MCF 10A (cell line): ENCODE data around the gene TTC4. TPM values are rescaled to one million over a fixed set of nuclear protein-coding genes. Genes with fewer than 3 reads are reported as not detected.

Experiments used
- BruUV-seq: library from RNA; stranded (reverse); fragments of 400-500 nt; replicated peaks from 2 replicates; lab custom pipeline; 2021; lab: Mats Ljungman, UMichigan
- CTCF ChIA-PET: fragments of 300-600 bp; sonication (Branson Sonifier 250); formaldehyde crosslinking; extraction: SDS; loops from one replicate; lab custom pipeline; 2021; ENCODE audit warnings: antibody characterized with exemption, inconsistent platforms; lab: Yijun Ruan, JAX
- POLR2A ChIA-PET: fragments of 300-600, 350-650 bp; sonication (Branson Sonifier 250); formaldehyde crosslinking; extraction: SDS; loops from one replicate; lab custom pipeline; 2020; ENCODE audit warnings: antibody characterized with exemption, inconsistent platforms; lab: Yijun Ruan, JAX
- DNase-seq: peaks from one replicate; pipeline ENCODE4 v3.0.0-alpha.2; 2018; ENCODE audit not compliant: unreplicated experiment
- H3K27ac Mint-ChIP-seq: one replicate; pipeline ENCODE4 v1.8.0; 2022; ENCODE audit warnings: mild to moderate bottlenecking, low read depth, mixed read lengths; ENCODE audit not compliant: unreplicated experiment
- H3K27me3 Mint-ChIP-seq: one replicate; pipeline ENCODE4 v1.8.0; 2022; ENCODE audit warnings: mixed read lengths; ENCODE audit not compliant: insufficient read depth, unreplicated experiment
- H3K36me3 Mint-ChIP-seq: one replicate; pipeline ENCODE4 v1.8.0; 2022; ENCODE audit warnings: mild to moderate bottlenecking, moderate library complexity, mixed read lengths; ENCODE audit not compliant: insufficient read depth, unreplicated experiment
- H3K4me1 Mint-ChIP-seq: one replicate; pipeline ENCODE4 v1.8.0; 2022; ENCODE audit warnings: mixed read lengths; ENCODE audit not compliant: insufficient read depth, unreplicated experiment
- H3K4me3 Mint-ChIP-seq: one replicate; pipeline ENCODE4 v1.8.0; 2022; ENCODE audit warnings: mild to moderate bottlenecking, moderate library complexity, mixed read lengths; ENCODE audit not compliant: unreplicated experiment
- H3K9me3 Mint-ChIP-seq: one replicate; pipeline ENCODE4 v1.8.0; 2022; ENCODE audit warnings: mixed read lengths; ENCODE audit not compliant: unreplicated experiment
- CTCF ChIP-seq: fragments of 200-600 bp; IDR thresholded peaks from one replicate; pipeline ENCODE4 v1.8.0; 2022; ENCODE audit warnings: antibody characterized with exemption, mild to moderate bottlenecking; ENCODE audit not compliant: unreplicated experiment
- intact Hi-C: fragments of 100-400 bp; cut with micrococcal nuclease; formaldehyde crosslinking; loops from 2 replicates; pipeline ENCODE4 v1.14.1; 2022
- total RNA-seq: library from RNA; stranded (reverse); gene quantifications from 2 replicates; pipeline ENCODE4 v1.2.3, GENCODE V29; 2022

Gene TTC4
- total RNA-seq, 1 experiment from 2014 or later, result 25.0 TPM

GRCh38 chr1:54696262-54696661 is 19.4 kb upstream of the TTC4 start:
- Mint-ChIP-seq H3K4me1 (no peaks in the 10 kb centered on the region), H3K4me3 (no peak overlapping the region), H3K27ac (no peak overlapping the region), H3K27me3 (peaks cover 52% of the 10 kb centered on the region), H3K36me3 (no peaks in the 10 kb centered on the region), H3K9me3 (no peaks in the 10 kb centered on the region)
- POLR2A ChIA-PET, result no interaction called here
- CTCF ChIA-PET, result interaction anchor here (1.2 kb wide), 1 partner anchor 105 kb away, joined by 3 read pairs; no protein-coding TSS in a partner anchor
- intact Hi-C loops, result no loop called here
- no TSS peak for BruUV-seq
- no peak for DNase-seq
- TF ChIP-seq CTCF, result no peak

GRCh38 chr1:54697896-54698295 is 17.8 kb upstream of the TTC4 start:
- no peak for DNase-seq
- intact Hi-C loops, result no loop called here
- Mint-ChIP-seq H3K4me3 (no peak overlapping the region), H3K27me3 (peaks cover 69% of the 10 kb centered on the region), H3K36me3 (no peaks in the 10 kb centered on the region), H3K27ac (no peak overlapping the region), H3K4me1 (no peaks in the 10 kb centered on the region), H3K9me3 (no peaks in the 10 kb centered on the region)
- BruUV-seq, result no TSS peak
- ChIA-PET CTCF (interaction anchor here (0.9 kb wide), 1 partner anchor 11 kb away, joined by 5 read pairs; no protein-coding TSS in a partner anchor), POLR2A (interaction anchor here (0.5 kb wide), 1 partner anchor 415 kb away, joined by 3 read pairs; no protein-coding TSS in a partner anchor)
- no peak for TF ChIP-seq CTCF

- no peak overlapping the region for H3K27ac Mint-ChIP-seq
- ChIA-PET POLR2A (no interaction called here), CTCF (interaction anchor here (0.9 kb wide), 1 partner anchor 10 kb away, joined by 5 read pairs; no protein-coding TSS in a partner anchor)
- BruUV-seq, result no TSS peak
- TF ChIP-seq CTCF, result no peak
- DNase-seq, result no peak
- H3K4me3 Mint-ChIP-seq, result no peak overlapping the region
- no peaks in the 10 kb centered on the region for H3K36me3 Mint-ChIP-seq
- no peaks in the 10 kb centered on the region for H3K4me1 Mint-ChIP-seq
- intact Hi-C loops, result no loop called here
- H3K9me3 Mint-ChIP-seq, result no peaks in the 10 kb centered on the region
- H3K27me3 Mint-ChIP-seq, result peaks cover 73% of the 10 kb centered on the region
Observed at GRCh38 chr1:54698346-54698745, 17.3 kb upstream of the TTC4 start.

GRCh38 chr1:54699936-54700525 is 15.6 kb upstream of the TTC4 start:
- no TSS peak for BruUV-seq
- TF ChIP-seq CTCF, result no peak
- ChIA-PET POLR2A (no interaction called here), CTCF (interaction anchor here (0.6 kb wide), 1 partner anchor 25 kb away, joined by 4 read pairs; no protein-coding TSS in a partner anchor)
- Mint-ChIP-seq H3K36me3 (no peaks in the 10 kb centered on the region), H3K4me3 (no peak overlapping the region), H3K9me3 (no peaks in the 10 kb centered on the region), H3K4me1 (no peaks in the 10 kb centered on the region), H3K27ac (no peak overlapping the region), H3K27me3 (peaks cover 76% of the 10 kb centered on the region)
- DNase-seq, result no peak
- intact Hi-C loops, result no loop called here
